Activated T-helper 2 cell treated with anti-CD3 and anti-CD28 coated beads, Interferon-gamma antibody, Interleukin-2, Interleukin-4, amounts not matched to agents 10 μg/mL and 5 μg/mL and 100 μg/mL, durations not matched to agents 14 hours and 24 hours and 36 hours (primary cell): ENCODE results near the gene GABRB1. TPM values are rescaled to one million over a fixed set of nuclear protein-coding genes. Genes with fewer than 3 reads are reported as not detected.

ENCODE experiments used
- DNase-seq: peaks from one replicate; pipeline ENCODE4 v3.0.0; 2021; ENCODE audit warnings: low spot score
- H3K27ac Mint-ChIP-seq: one replicate; pipeline ENCODE4 v1.8.0; 2021; ENCODE audit warnings: mixed read lengths
- H3K27me3 Mint-ChIP-seq: one replicate; pipeline ENCODE4 v1.8.0; 2021; ENCODE audit warnings: low read depth, mixed read lengths
- H3K36me3 Mint-ChIP-seq: one replicate; pipeline ENCODE4 v1.8.0; 2021; ENCODE audit warnings: low read depth, mixed read lengths
- H3K4me1 Mint-ChIP-seq: one replicate; pipeline ENCODE4 v1.8.0; 2021; ENCODE audit warnings: low read depth, mixed read lengths
- H3K4me3 Mint-ChIP-seq: one replicate; pipeline ENCODE4 v1.8.0; 2021; ENCODE audit warnings: low read depth, mild to moderate bottlenecking, moderate library complexity, mixed read lengths
- H3K9me3 Mint-ChIP-seq: one replicate; pipeline ENCODE4 v1.8.0; 2021; ENCODE audit warnings: mixed read lengths
- intact Hi-C: fragments of 100-400 bp; cut with micrococcal nuclease; formaldehyde crosslinking; loops from one replicate; pipeline ENCODE4 v1.15.1; 2023
- total RNA-seq: library from RNA; stranded (reverse); gene quantifications from 2 replicates; pipeline ENCODE4 v1.2.3, GENCODE V29; 2022

Gene GABRB1
- total RNA-seq, 1 donor from 2014 or later: not detected

GRCh38 chr4:47463235-47463956 is 432.0 kb downstream of the GABRB1 start, which contains the start of gene COMMD8:
TSS of gene COMMD8 (minus strand) at chr4:47463702. CDS start at chr4:47463651, 51 bp downstream.
- peak within 1 kb of the TSS; percentile 68 for H3K27ac Mint-ChIP-seq
- H3K36me3 Mint-ChIP-seq: peaks cover 13% of the 10 kb centered on the region
- H3K9me3 Mint-ChIP-seq: no peaks in the 10 kb centered on the region
- peaks cover 27% of the 10 kb centered on the region for H3K4me1 Mint-ChIP-seq
- H3K27me3 Mint-ChIP-seq: no peaks in the 10 kb centered on the region
- intact Hi-C loops: loop anchor here (1.0 to 2.0 kb wide), 4 partner anchors 22 to 451 kb away; partner anchors contain the start of genes ATP10D and NFXL1
- peak within 1 kb of the TSS; percentile 84 for H3K4me3 Mint-ChIP-seq
- DNase-seq: peak; percentile 97

GRCh38 chr4:47465004-47465403 is 433.6 kb downstream of the GABRB1 start:
- H3K4me3 Mint-ChIP-seq: no peak overlapping the region
- intact Hi-C loops: no loop called here
- peaks cover 2% of the 10 kb centered on the region for H3K27me3 Mint-ChIP-seq

GRCh38 chr4:47466056-47466785 is 434.9 kb downstream of the GABRB1 start:
- DNase-seq: no peak
- Mint-ChIP-seq H3K4me1 (peaks cover 21% of the 10 kb centered on the region), H3K27me3 (peaks cover 4% of the 10 kb centered on the region), H3K27ac (no peak overlapping the region), H3K4me3 (no peak overlapping the region), H3K36me3 (no peaks in the 10 kb centered on the region), H3K9me3 (no peaks in the 10 kb centered on the region)
- intact Hi-C loops: no loop called here

More at GRCh38 chr4:47465004-47465403, 433.6 kb downstream of the GABRB1 start:
- Mint-ChIP-seq H3K27ac (no peak overlapping the region), H3K36me3 (no peaks in the 10 kb centered on the region), H3K4me1 (peaks cover 27% of the 10 kb centered on the region), H3K9me3 (no peaks in the 10 kb centered on the region)
- no peak for DNase-seq

DNA sequence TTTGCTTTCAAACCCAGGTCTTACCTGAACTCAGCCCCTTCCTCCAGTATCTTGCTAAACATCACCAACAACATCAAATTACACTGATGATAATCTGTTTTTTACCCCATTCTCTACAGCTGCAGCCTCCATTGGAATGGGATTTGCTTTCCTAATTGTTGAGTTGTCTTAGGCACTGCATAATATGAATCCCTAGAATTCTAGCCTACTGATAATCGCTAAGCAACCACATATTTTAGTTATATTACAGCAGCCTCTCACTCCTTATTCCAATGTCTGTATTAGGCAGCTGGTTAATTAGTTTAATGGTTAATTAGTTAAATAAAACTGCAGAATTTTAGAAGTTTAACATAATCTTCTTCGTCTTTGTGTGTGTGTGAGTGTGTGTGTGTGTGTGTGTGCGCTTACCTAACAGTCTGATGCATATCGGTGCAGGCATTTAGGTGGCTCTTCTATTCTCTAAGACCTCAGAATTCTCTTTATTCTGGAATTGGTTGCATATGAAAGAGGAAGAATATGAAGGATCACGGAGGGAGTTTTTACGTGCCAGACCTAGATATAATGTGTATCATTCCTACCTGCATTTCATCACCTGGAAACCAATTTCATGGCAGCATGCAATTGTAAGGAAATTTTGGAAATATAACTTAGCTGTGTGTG is 437.5 kb downstream of the GABRB1 start:
- H3K27me3 Mint-ChIP-seq: peaks cover 9% of the 10 kb centered on the region
- H3K36me3 Mint-ChIP-seq: no peaks in the 10 kb centered on the region
- H3K4me1 Mint-ChIP-seq: peaks cover 1% of the 10 kb centered on the region
- no peak overlapping the region for H3K27ac Mint-ChIP-seq
- intact Hi-C loops: no loop called here
- H3K9me3 Mint-ChIP-seq: no peaks in the 10 kb centered on the region
- H3K4me3 Mint-ChIP-seq: no peak overlapping the region
- DNase-seq: no peak

GRCh38 chr4:47469951-47470350 is 438.6 kb downstream of the GABRB1 start:
- no peaks in the 10 kb centered on the region for H3K9me3 Mint-ChIP-seq
- no peak overlapping the region for H3K27ac Mint-ChIP-seq
- intact Hi-C loops: no loop called here
- H3K4me3 Mint-ChIP-seq: no peak overlapping the region
- no peaks in the 10 kb centered on the region for H3K36me3 Mint-ChIP-seq
- peaks cover 12% of the 10 kb centered on the region for H3K27me3 Mint-ChIP-seq
- H3K4me1 Mint-ChIP-seq: no peaks in the 10 kb centered on the region
- no peak for DNase-seq

GRCh38 chr4:47471064-47471463 is 439.7 kb downstream of the GABRB1 start:
- DNase-seq: no peak
- Mint-ChIP-seq H3K27ac (no peak overlapping the region), H3K4me1 (no peaks in the 10 kb centered on the region), H3K36me3 (no peaks in the 10 kb centered on the region), H3K27me3 (peaks cover 13% of the 10 kb centered on the region), H3K9me3 (no peaks in the 10 kb centered on the region), H3K4me3 (no peak overlapping the region)
- intact Hi-C loops: no loop called here

GRCh38 chr4:47471591-47471990 is 440.2 kb downstream of the GABRB1 start:
- peaks cover 13% of the 10 kb centered on the region for H3K27me3 Mint-ChIP-seq

GRCh38 chr4:47473141-47473750 is 441.9 kb downstream of the GABRB1 start:
- Mint-ChIP-seq H3K36me3 (no peaks in the 10 kb centered on the region), H3K4me1 (no peaks in the 10 kb centered on the region), H3K27ac (no peak overlapping the region), H3K27me3 (peaks cover 13% of the 10 kb centered on the region), H3K9me3 (no peaks in the 10 kb centered on the region), H3K4me3 (no peak overlapping the region)
- intact Hi-C loops: no loop called here
- no peak for DNase-seq

More at GRCh38 chr4:47471591-47471990, 440.2 kb downstream of the GABRB1 start:
- Mint-ChIP-seq H3K9me3 (no peaks in the 10 kb centered on the region), H3K27ac (no peak overlapping the region), H3K4me1 (no peaks in the 10 kb centered on the region), H3K4me3 (no peak overlapping the region), H3K36me3 (no peaks in the 10 kb centered on the region)
- intact Hi-C loops: no loop called here
- no peak for DNase-seq

- no peak overlapping the region for H3K27ac Mint-ChIP-seq
- H3K4me3 Mint-ChIP-seq: no peak overlapping the region
- no peaks in the 10 kb centered on the region for H3K9me3 Mint-ChIP-seq
- no peaks in the 10 kb centered on the region for H3K36me3 Mint-ChIP-seq
- H3K27me3 Mint-ChIP-seq: peaks cover 19% of the 10 kb centered on the region
- DNase-seq: no peak
- intact Hi-C loops: no loop called here
- H3K4me1 Mint-ChIP-seq: no peaks in the 10 kb centered on the region
Observed at GRCh38 chr4:47474799-47475198, 443.4 kb downstream of the GABRB1 start.

DNA sequence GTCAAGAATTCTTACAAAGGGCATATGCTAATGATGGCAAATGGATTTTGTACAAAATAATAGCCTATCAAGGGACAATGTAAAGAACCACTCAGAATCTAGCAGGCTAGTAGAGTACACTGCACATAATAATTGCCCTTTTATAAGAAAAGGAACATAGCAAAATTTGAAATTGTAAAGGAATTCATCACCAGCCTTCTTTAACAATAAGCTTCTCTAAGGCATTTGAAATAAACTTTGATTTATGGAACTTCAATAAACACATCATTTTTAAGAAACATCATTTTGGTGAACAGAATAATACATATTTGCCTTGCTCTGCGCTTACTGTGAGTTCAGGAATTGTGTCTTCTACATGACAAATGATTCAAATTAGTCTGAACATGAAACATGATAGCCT is 444.0 kb downstream of the GABRB1 start:
- Mint-ChIP-seq H3K27me3 (peaks cover 19% of the 10 kb centered on the region), H3K9me3 (no peaks in the 10 kb centered on the region), H3K36me3 (no peaks in the 10 kb centered on the region), H3K4me3 (no peak overlapping the region), H3K4me1 (no peaks in the 10 kb centered on the region), H3K27ac (no peak overlapping the region)
- intact Hi-C loops: no loop called here
- no peak for DNase-seq
